HCT116 (cell line): ENCODE measurements around the gene MBP. TPM values are rescaled to one million over a fixed set of nuclear protein-coding genes. Genes with fewer than 3 reads are reported as not detected.

Source experiments
- ATAC-seq: fragments of 200-7000 bp; cut with Tn5 transposase; 2 replicates; pipeline ENCODE4 v1.9.1; 2020; ENCODE audit warnings: mild to moderate bottlenecking, moderate library complexity
- BruUV-seq: library from RNA; stranded (reverse); fragments of 400-500 nt; replicated peaks from 2 replicates; lab custom pipeline; 2021; lab: Mats Ljungman, UMichigan
- CTCF ChIA-PET: fragments of 300-600 bp; sonication (Branson Sonifier 250); formaldehyde crosslinking; loops from one replicate; lab custom pipeline; 2021; ENCODE audit warnings: antibody characterized with exemption; lab: Charles Lee
- POLR2A ChIA-PET: fragments of 300-600, 350-600 bp; sonication (Branson Sonifier 250); formaldehyde crosslinking; loops from one replicate; lab custom pipeline; 2021; ENCODE audit warnings: antibody characterized with exemption; lab: Charles Lee
- RAD21 ChIA-PET, 2 experiments: fragments of 300-600 bp; sonication (Branson Sonifier 250); formaldehyde crosslinking; loops; one replicate each; lab custom pipeline; 2023; ENCODE audit warnings: low total read pairs in 2 of 2; ENCODE audit not compliant: uncharacterized antibody in 2 of 2, unreplicated experiment in 2 of 2, low non-redundant PET in 1 of 2; lab: Charles Lee
- DNase-seq: peaks from one replicate; pipeline ENCODE4 v3.0.0-alpha.2; 2010; ENCODE audit warnings: low read depth, low spot score
- H2AFZ ChIP-seq: fragments of 200-600 bp; shearing (Covaris generic), sonication (generic); 2 replicates; pipeline ENCODE4 v1.6.1; 2017; ENCODE audit warnings: low read depth, mixed run types, mixed read lengths, antibody characterized with exemption, low read length; ENCODE audit not compliant: poor library complexity, severe bottlenecking
- H3K27ac ChIP-seq: 2 replicates; pipeline ENCODE4 v1.5.1; 2012; ENCODE audit warnings: low read depth, low read length
- H3K27me3 ChIP-seq: fragments of 200-600 bp; sonication (generic); 2 replicates; pipeline ENCODE4 v1.6.1; 2016; ENCODE audit warnings: mixed run types, low read length, mixed read lengths; ENCODE audit not compliant: insufficient read depth
- H3K36me3 ChIP-seq, 2 experiments: fragments of 200-500 bp in 1 of 2; fragments of 200-600 bp in 1 of 2; sonication (Bioruptor generic) in 1 of 2; sonication (generic) in 1 of 2; 2 replicates each; pipeline versions ENCODE4 v1.5.1 to v1.6.1; 2014 to 2016; ENCODE audit warnings: low read length in 2 of 2, inconsistent platforms in 1 of 2, mixed read lengths in 1 of 2, mixed run types in 1 of 2; ENCODE audit not compliant: insufficient read depth in 2 of 2, control insufficient read depth in 1 of 2
- H3K4me1 ChIP-seq, 2 experiments: fragments of 200-600 bp in 1 of 2; sonication (generic) in 1 of 2; 2 replicates each; pipeline versions ENCODE4 v1.5.1 to v1.6.1; 2012 to 2017; ENCODE audit warnings: low read length in 2 of 2, inconsistent platforms in 1 of 2, mild to moderate bottlenecking in 1 of 2, mixed read lengths in 1 of 2, mixed run types in 1 of 2, moderate library complexity in 1 of 2; ENCODE audit not compliant: insufficient read depth in 2 of 2, control insufficient read depth in 1 of 2
- H3K4me2 ChIP-seq: fragments of 200-600 bp; sonication (generic); 2 replicates; pipeline ENCODE4 v1.6.1; 2017; ENCODE audit warnings: mixed run types, low read length, mixed read lengths
- H3K4me3 ChIP-seq, 2 experiments: fragments of 200-600 bp in 1 of 2; sonication (generic) in 1 of 2; replicated peaks in 1 of 2; 2 replicates each; pipeline ENCODE4 v1.5.1; 2011 to 2016; ENCODE audit warnings: low read length in 2 of 2, control low read depth in 1 of 2, low read depth in 1 of 2, mild to moderate bottlenecking in 1 of 2, mixed read lengths in 1 of 2, mixed run types in 1 of 2
- H3K79me2 ChIP-seq: fragments of 200-600 bp; sonication (generic); 2 replicates; pipeline ENCODE4 v1.6.1; 2017; ENCODE audit warnings: mild to moderate bottlenecking, mixed run types, low read length, moderate library complexity, mixed read lengths; ENCODE audit not compliant: insufficient read depth
- H3K9ac ChIP-seq: fragments of 200-600 bp; sonication (generic); 2 replicates; pipeline ENCODE4 v1.6.1; 2016; ENCODE audit warnings: low read length, mixed read lengths
- H3K9me2 ChIP-seq: fragments of 200-600 bp; sonication (generic), shearing (Covaris generic); 2 replicates; pipeline ENCODE4 v1.6.1; 2017; ENCODE audit warnings: mixed run types, mild to moderate bottlenecking, moderate library complexity; ENCODE audit not compliant: insufficient read depth
- H3K9me3 ChIP-seq, 2 experiments: fragments of 200-500 bp in 1 of 2; fragments of 200-600 bp in 1 of 2; sonication (Bioruptor generic) in 1 of 2; sonication (generic) in 1 of 2; 2 replicates each; pipeline ENCODE4 v1.6.1; 2014 to 2017; ENCODE audit warnings: low read length in 2 of 2, mixed read lengths in 2 of 2, inconsistent platforms in 1 of 2, low read depth in 1 of 2, mild to moderate bottlenecking in 1 of 2, mixed run types in 1 of 2, moderate library complexity in 1 of 2; ENCODE audit not compliant: control insufficient read depth in 1 of 2, insufficient read depth in 1 of 2
- H4K20me1 ChIP-seq: fragments of 200-600 bp; sonication (generic), shearing (Covaris generic); 2 replicates; pipeline ENCODE4 v1.6.1; 2017; ENCODE audit warnings: mixed run types, mild to moderate bottlenecking, moderate library complexity; ENCODE audit not compliant: insufficient read depth
- ATF3 ChIP-seq: IDR thresholded peaks from 2 replicates; pipeline ENCODE4 v1.6.1; 2012
- CBX3 ChIP-seq: IDR thresholded peaks from 2 replicates; pipeline ENCODE4 v1.6.1; 2012; ENCODE audit warnings: low read depth
- CEBPB ChIP-seq: IDR thresholded peaks from 2 replicates; pipeline ENCODE4 v1.6.1; 2012; ENCODE audit warnings: low read depth
- CTCF ChIP-seq, 3 experiments: fragments of 200-600 bp in 1 of 3; sonication (generic) in 1 of 3; IDR thresholded peaks in 2 of 3; conservative IDR thresholded peaks in 1 of 3; 2 replicates each; pipeline ENCODE4 v1.5.1; 2012 to 2017; ENCODE audit warnings: low read depth in 2 of 3, low read length in 2 of 3, antibody characterized with exemption in 1 of 3, borderline replicate concordance in 1 of 3, control low read depth in 1 of 3, mild to moderate bottlenecking in 1 of 3, mixed read lengths in 1 of 3, mixed run types in 1 of 3, moderate library complexity in 1 of 3; ENCODE audit not compliant: insufficient read depth in 1 of 3
- EGR1 ChIP-seq: IDR thresholded peaks from 2 replicates; pipeline ENCODE4 v1.6.1; 2012; ENCODE audit warnings: low read depth
- EZH2phosphoT487 ChIP-seq: fragments of 200-600 bp; IDR thresholded peaks from 2 replicates; pipeline ENCODE4 v1.6.1; 2018; ENCODE audit warnings: antibody characterized with exemption, borderline replicate concordance
- POLR2AphosphoS5 ChIP-seq: IDR thresholded peaks from 2 replicates; pipeline ENCODE4 v1.6.1; 2011; ENCODE audit warnings: mild to moderate bottlenecking, low read depth, low read length, moderate library complexity
- SIN3A ChIP-seq: IDR thresholded peaks from 2 replicates; pipeline ENCODE4 v1.6.1; 2012; ENCODE audit warnings: low read depth
- SRF ChIP-seq: IDR thresholded peaks from 2 replicates; pipeline ENCODE4 v1.6.1; 2012; ENCODE audit warnings: low read depth
- YY1 ChIP-seq: IDR thresholded peaks from 2 replicates; pipeline ENCODE4 v1.6.1; 2011; ENCODE audit warnings: low read length, low read depth, moderate library complexity, mild to moderate bottlenecking; ENCODE audit not compliant: insufficient replicate concordance; ENCODE audit errors: extremely low read depth
- ZBTB33 ChIP-seq: IDR thresholded peaks from 2 replicates; pipeline ENCODE4 v1.6.1; 2011; ENCODE audit warnings: mild to moderate bottlenecking, low read length, moderate library complexity; ENCODE audit not compliant: insufficient replicate concordance; ENCODE audit errors: extremely low read depth
- ZFX ChIP-seq: fragments of 450-650 bp; IDR thresholded peaks from 2 replicates; pipeline ENCODE4 v1.6.1; 2017
- ZNF274 ChIP-seq: fragments of 200-500 bp; sonication (Bioruptor generic); IDR thresholded peaks from 2 replicates; pipeline ENCODE4 v1.6.1; 2014; ENCODE audit warnings: mild to moderate bottlenecking, low read depth, low read length, inconsistent platforms
- intact Hi-C: fragments of 100-400 bp; cut with micrococcal nuclease; formaldehyde crosslinking; loops from 2 replicates; pipeline ENCODE4 v1.10.0; 2022
- total RNA-seq: library from RNA; stranded (reverse); gene quantifications from one replicate; pipeline ENCODE4 v1.2.1, GENCODE V29; 2021; ENCODE audit not compliant: unreplicated experiment

Gene MBP
- total RNA-seq, 1 experiment from 2014 or later: 34.9 TPM

GRCh38 chr18:77147418-77147852 lies 14.9 kb upstream of the MBP start:
- CTCF ChIA-PET: no interaction called here
- BruUV-seq: no TSS peak

More at GRCh38 chr18:77147418-77147852, 14.9 kb upstream of the MBP start:
- H3K27ac ChIP-seq: no peak overlapping the region
- H3K79me2 ChIP-seq: no peaks in the 10 kb centered on the region
- H3K27me3 ChIP-seq: no peaks in the 10 kb centered on the region
- peaks cover 0 to 4% of the 10 kb centered on the region in 2 experiments; a peak in 1 of 4 replicates for H3K9me3 ChIP-seq
- H4K20me1 ChIP-seq: no peaks in the 10 kb centered on the region
- intact Hi-C loops: no loop called here
- RAD21 ChIA-PET: no interaction called here
- POLR2A ChIA-PET: no interaction called here
- peaks cover 0 to 5% of the 10 kb centered on the region in 2 experiments; a peak in 2 of 4 replicates for H3K4me1 ChIP-seq
- no peak for DNase-seq
- H3K9ac ChIP-seq: no peak overlapping the region
- no peak for ATAC-seq
- no peak overlapping the region for H3K4me3 ChIP-seq
- H3K4me2 ChIP-seq: no peak overlapping the region; the same call in 1 of the 2 replicates
- no peak for TF ChIP-seq EZH2phosphoT487
- no peak for TF ChIP-seq CBX3
- TF ChIP-seq YY1: no peak
- TF ChIP-seq ZFX: no peak
- TF ChIP-seq SRF: no peak
- TF ChIP-seq SIN3A: no peak
- TF ChIP-seq ZNF274: no peak
- TF ChIP-seq POLR2AphosphoS5: no peak
- TF ChIP-seq ZBTB33: no peak
- TF ChIP-seq CTCF (IDR thresholded peaks at IDR 0.05 in 2 of 3, conservative IDR thresholded peaks at IDR 0.05 in 1 of 3; ENCODE audit: borderline replicate concordance in 1 of 3, insufficient read depth in 1 of 3, low read depth in 2 of 3, low read length in 2 of 3): no peak
- TF ChIP-seq EGR1: no peak
- no peak for TF ChIP-seq ATF3
- TF ChIP-seq CEBPB: no peak
- TF ChIP-seq, all 23 proteins: peak for 0
- Histone ChIP-seq H3K36me3 (no peaks in the 10 kb centered on the region), H2AFZ (no peak overlapping the region), H3K9me2 (no peaks in the 10 kb centered on the region)
